Astrocyte of the spinal cord (primary cell): ENCODE measurements around the gene UVSSA.

Source experiments
- DNase-seq: peaks from one replicate; pipeline ENCODE4 v3.0.0; 2011; ENCODE audit warnings: low read depth, low spot score
- H3K4me3 ChIP-seq: 2 replicates; pipeline ENCODE4 v1.5.1; 2011; ENCODE audit warnings: low read depth, mild to moderate bottlenecking, low read length, moderate library complexity
- in situ Hi-C: cut with HindIII; loops from 2 replicates; pipeline ENCODE4 v1.10.0; 2017; ENCODE audit warnings: low sequenced_read_pairs
- TF ChIP-seq, protein P1 (sequence below): IDR thresholded peaks from 2 replicates; pipeline ENCODE4 v1.5.1; 2012; ENCODE audit warnings: low read depth, mild to moderate bottlenecking, low read length, inconsistent platforms

Gene UVSSA

DNA sequence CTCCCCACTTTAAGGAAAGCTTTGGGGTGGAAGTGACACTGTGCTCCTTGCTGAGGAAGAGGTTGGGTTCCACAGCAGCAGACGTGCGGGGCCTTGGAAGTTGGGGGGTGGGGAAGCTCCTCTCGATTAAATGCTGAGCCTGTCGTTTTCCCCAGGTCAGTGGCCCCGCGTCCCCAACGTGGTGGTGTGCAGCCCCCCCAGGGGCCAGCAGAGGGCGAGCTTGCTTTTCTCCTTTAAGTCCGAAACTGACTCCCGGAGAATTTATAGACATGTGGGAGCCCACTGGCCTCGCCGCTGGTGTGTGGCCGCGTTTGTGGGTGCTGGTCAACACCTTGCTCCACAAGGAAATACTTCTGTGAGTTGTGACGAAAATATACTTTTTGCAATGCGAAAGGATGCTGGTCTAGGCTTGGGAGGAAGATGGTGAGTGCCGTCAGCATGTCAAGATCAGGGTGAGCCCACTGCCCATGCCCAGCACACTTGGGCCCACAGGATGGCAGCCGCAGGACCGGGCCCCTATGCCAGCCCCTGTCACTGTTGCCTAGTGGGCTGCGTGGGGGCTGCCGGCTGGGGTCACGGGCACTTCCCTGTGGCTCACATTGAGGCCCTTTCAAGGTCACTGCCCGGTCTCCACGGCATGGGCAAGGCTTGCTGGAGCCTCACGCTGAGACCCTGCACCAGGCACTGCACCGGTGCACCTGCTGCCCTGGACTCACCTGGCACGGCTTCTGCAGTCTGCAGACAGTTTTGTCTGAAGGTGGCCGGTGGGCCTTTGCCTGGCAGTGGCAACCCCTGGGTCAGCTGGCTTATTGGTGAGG is 9.4 kb downstream of the UVSSA start:
- peak; percentile 54 for DNase-seq
- no peak overlapping the region for H3K4me3 ChIP-seq
- in situ Hi-C loops, result no loop called here
- TF ChIP-seq, protein P1, sequence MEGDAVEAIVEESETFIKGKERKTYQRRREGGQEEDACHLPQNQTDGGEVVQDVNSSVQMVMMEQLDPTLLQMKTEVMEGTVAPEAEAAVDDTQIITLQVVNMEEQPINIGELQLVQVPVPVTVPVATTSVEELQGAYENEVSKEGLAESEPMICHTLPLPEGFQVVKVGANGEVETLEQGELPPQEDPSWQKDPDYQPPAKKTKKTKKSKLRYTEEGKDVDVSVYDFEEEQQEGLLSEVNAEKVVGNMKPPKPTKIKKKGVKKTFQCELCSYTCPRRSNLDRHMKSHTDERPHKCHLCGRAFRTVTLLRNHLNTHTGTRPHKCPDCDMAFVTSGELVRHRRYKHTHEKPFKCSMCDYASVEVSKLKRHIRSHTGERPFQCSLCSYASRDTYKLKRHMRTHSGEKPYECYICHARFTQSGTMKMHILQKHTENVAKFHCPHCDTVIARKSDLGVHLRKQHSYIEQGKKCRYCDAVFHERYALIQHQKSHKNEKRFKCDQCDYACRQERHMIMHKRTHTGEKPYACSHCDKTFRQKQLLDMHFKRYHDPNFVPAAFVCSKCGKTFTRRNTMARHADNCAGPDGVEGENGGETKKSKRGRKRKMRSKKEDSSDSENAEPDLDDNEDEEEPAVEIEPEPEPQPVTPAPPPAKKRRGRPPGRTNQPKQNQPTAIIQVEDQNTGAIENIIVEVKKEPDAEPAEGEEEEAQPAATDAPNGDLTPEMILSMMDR, result peak; percentile 94

DNA sequence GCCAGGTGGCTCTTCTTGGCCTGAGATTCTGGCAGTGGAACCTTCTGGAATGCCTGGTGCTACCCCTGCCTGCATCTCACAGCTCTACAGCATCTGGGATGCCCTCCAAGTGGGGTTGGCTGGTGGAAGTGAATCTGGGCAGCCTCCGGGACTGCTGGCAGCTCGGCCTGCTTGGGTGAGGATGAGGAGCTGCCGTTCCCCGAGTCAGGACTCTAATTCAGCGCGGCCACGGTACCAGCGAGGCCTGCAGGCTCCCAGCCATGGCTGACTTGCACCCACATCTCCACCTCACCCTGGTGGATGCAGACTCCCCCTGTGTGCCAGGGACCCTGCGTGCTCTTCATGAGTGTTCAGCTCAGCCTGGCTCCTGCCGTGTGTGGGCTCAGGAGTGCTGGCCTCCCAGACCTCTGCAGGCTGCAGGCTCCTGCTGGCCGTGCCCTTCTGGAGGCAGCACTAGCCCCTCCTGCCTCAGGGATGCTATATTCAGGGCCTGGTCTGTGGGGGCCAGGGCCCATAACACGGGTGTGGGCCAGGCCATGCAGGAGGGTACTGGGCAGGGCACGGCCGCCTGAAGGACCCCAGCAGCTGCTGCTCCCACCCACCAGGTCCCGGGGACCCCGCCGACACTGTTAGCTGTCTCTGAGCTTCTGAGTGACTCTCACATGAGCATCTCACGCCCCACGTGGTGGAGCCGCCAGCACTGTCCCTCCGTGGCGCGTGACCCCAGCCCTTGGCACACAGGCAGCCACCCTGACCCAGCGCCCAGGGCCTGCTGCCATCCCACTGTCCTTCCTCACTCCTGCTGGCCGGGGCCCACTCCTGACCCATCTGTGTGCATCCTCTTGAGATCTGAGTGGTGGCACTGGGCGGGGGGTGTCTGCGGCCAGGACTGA is 10.6 kb downstream of the UVSSA start:
- TF ChIP-seq, protein P1, result no peak
- in situ Hi-C loops, result no loop called here
- DNase-seq, result no peak
- no peak overlapping the region for H3K4me3 ChIP-seq

DNA sequence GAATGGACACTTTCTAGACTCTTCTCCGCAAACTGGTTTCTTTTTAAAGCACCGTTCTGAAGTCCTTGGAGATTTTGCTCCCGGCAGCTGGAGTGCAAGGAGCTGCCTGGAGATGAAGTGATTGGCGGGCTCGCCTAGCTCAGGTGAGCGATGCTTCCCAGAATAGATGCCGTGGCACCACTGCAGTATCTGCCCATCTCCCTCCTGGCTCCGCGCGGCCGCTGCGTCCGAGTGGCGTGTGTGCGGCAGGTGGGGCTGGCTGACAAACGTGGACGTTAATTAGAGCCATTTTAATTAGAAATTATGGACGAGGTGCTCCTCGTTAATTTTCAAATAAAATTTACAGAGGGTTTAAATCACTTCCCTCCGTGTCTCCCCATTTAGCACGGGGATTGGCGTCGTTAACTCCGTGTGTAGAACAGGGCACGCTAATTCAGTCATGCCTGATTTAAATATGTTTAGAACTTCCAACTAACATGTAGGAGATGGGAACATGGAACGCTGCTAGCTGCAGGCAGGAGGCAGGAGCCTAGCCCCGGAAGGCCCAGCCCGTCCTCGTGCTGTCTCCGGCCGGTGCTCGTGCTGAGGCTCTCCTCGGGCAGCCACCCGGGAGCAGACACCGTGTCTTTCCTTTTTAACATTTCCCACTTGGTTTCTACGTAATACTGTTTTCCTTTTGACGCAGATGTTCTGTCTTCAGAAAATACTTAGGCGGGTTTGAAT is 11.6 kb downstream of the UVSSA start:
- in situ Hi-C loops, result no loop called here
- no peak overlapping the region for H3K4me3 ChIP-seq
- TF ChIP-seq, protein P1, result no peak
- no peak for DNase-seq

DNA sequence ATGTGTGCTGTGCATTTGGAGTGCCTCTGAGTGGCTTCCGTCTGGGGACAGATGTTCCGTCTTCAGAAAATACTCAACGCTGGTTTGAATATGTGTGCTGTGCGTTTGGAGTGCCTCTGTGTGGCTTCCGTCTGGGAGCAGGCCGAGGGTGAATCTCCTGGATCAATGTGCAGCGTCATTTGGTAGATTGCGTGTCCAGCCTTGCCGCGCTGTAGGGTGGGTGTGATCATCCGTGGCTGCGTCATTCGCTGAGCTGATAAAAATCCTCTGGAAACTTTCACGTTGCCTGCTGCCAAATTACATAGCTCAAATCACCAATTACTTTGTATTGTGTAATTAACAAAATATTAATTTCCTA is 12.1 kb downstream of the UVSSA start:
- TF ChIP-seq, protein P1, result no peak
- no peak for DNase-seq
- in situ Hi-C loops, result no loop called here
- no peak overlapping the region for H3K4me3 ChIP-seq

GRCh38 chr4:1359976-1360375 is 13.0 kb downstream of the UVSSA start:
- in situ Hi-C loops, result no loop called here
- H3K4me3 ChIP-seq, result no peak overlapping the region
- TF ChIP-seq, protein P1, result no peak
- no peak for DNase-seq
